ENCODE measurements around the gene GRAMD4.

DNA sequence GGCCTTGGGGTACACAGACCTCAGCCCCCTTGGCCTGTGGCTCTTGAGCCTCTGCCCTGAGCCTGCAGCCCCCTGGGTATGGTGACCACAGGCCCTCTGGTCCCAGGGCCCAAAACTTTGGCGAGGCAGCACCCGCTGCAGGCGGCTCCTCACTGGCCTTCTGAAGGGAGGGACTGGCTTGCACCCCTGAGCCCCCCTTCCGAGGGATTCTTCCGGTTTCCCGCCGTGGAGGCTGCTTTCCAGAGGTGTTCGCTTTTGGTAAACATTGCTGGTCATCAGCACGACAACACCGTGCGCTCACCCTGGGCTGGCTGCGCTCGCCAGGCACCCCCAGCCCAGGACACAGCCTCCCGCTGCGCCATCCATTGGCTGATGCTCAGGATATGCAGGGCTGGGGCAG, 42.0 kb downstream of the GRAMD4 start:
- TF ChIP-seq TCF12 (IDR thresholded peaks at IDR 0.05; ENCODE audit: low read depth, low read length), result no peak
- no peak for TF ChIP-seq SMC3 (IDR thresholded peaks at IDR 0.05; ENCODE audit: borderline replicate concordance, low read length)
- TF ChIP-seq SMARCA5 (IDR thresholded peaks at IDR 0.05), result no peak
- TF ChIP-seq, protein P1, sequence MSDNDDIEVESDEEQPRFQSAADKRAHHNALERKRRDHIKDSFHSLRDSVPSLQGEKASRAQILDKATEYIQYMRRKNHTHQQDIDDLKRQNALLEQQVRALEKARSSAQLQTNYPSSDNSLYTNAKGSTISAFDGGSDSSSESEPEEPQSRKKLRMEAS (IDR thresholded peaks at IDR 0.05; ENCODE audit: low read depth, low read length), result no peak
- TF ChIP-seq ZNF24 (IDR thresholded peaks at IDR 0.05), result no peak
- TF ChIP-seq ZBED1 (IDR thresholded peaks at IDR 0.05; ENCODE audit: borderline replicate concordance), result no peak
- TF ChIP-seq RFX5 (IDR thresholded peaks at IDR 0.05; ENCODE audit: low read depth, low read length), result no peak
- no peak for TF ChIP-seq NR2C2 (IDR thresholded peaks at IDR 0.05; ENCODE audit: borderline replicate concordance, control insufficient read depth, insufficient read length, low read depth)
- no peak for TF ChIP-seq YY1 (IDR thresholded peaks at IDR 0.05; ENCODE audit: low read depth, low read length)
